Measurements from ENCODE around the gene SLC25A41. TPM values are rescaled to one million over a fixed set of nuclear protein-coding genes. Genes with fewer than 3 reads are reported as not detected.

Gene SLC25A41
- polyA plus RNA-seq, 1 donor from 2014 or later = 3.8 TPM

DNA sequence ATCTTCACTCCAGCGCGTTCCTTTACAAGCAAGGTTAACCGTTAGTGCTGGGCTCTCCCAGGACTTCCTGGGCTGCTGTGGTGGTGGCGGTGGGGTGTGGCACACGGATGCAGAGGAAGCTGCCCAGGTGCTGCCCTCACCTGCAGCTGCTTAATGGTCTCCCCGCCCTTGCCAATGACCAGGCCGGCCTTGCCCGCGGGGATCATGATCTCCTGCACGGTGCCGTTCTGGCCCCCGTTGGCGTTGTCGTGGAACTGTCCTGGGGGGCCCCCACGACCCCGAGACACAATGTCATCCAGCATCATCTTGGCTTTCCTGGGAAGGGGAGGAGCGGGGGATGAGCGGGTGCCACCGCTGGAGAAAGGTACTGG, 15.0 kb downstream of the SLC25A41 start:
- H3K27ac ChIP-seq (ENCODE audit: low read length) = no peak overlapping the region
- TF ChIP-seq CTCF (IDR thresholded peaks at IDR 0.05; ENCODE audit: poor library complexity, severe bottlenecking) (no peak), EP300 (conservative IDR thresholded peaks at IDR 0.05; ENCODE audit: poor library complexity, severe bottlenecking) (no peak), MXI1 (conservative IDR thresholded peaks at IDR 0.05; ENCODE audit: poor library complexity, severe bottlenecking) (no peak), POLR2AphosphoS5 (IDR thresholded peaks at IDR 0.05) (no peak), TAF1 (IDR thresholded peaks at IDR 0.05; ENCODE audit: low read depth) (no peak), EZH2 (IDR thresholded peaks at IDR 0.05; ENCODE audit: borderline replicate concordance, insufficient read depth, low read length, poor library complexity, severe bottlenecking) (no peak), SMC3 (conservative IDR thresholded peaks at IDR 0.05; ENCODE audit: poor library complexity) (no peak), RAD21 (conservative IDR thresholded peaks at IDR 0.05) (no peak)
- TF ChIP-seq, protein P1, sequence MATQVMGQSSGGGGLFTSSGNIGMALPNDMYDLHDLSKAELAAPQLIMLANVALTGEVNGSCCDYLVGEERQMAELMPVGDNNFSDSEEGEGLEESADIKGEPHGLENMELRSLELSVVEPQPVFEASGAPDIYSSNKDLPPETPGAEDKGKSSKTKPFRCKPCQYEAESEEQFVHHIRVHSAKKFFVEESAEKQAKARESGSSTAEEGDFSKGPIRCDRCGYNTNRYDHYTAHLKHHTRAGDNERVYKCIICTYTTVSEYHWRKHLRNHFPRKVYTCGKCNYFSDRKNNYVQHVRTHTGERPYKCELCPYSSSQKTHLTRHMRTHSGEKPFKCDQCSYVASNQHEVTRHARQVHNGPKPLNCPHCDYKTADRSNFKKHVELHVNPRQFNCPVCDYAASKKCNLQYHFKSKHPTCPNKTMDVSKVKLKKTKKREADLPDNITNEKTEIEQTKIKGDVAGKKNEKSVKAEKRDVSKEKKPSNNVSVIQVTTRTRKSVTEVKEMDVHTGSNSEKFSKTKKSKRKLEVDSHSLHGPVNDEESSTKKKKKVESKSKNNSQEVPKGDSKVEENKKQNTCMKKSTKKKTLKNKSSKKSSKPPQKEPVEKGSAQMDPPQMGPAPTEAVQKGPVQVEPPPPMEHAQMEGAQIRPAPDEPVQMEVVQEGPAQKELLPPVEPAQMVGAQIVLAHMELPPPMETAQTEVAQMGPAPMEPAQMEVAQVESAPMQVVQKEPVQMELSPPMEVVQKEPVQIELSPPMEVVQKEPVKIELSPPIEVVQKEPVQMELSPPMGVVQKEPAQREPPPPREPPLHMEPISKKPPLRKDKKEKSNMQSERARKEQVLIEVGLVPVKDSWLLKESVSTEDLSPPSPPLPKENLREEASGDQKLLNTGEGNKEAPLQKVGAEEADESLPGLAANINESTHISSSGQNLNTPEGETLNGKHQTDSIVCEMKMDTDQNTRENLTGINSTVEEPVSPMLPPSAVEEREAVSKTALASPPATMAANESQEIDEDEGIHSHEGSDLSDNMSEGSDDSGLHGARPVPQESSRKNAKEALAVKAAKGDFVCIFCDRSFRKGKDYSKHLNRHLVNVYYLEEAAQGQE (IDR thresholded peaks at IDR 0.05; ENCODE audit: borderline replicate concordance) = no peak
- H3K79me2 ChIP-seq (replicated peaks; ENCODE audit: insufficient read depth, low read length) = peaks cover 33% of the 10 kb centered on the region
- H4K20me1 ChIP-seq (ENCODE audit: insufficient read depth) = peaks cover 26% of the 10 kb centered on the region
- no peaks in the 10 kb centered on the region for H3K9me2 ChIP-seq (ENCODE audit: insufficient read depth, low read length)
- no peak overlapping the region for H3K4me2 ChIP-seq (ENCODE audit: low read length)
- H3K9me3 ChIP-seq (ENCODE audit: low read length) = no peaks in the 10 kb centered on the region
- H2AFZ ChIP-seq (ENCODE audit: low read depth, low read length) = no peak overlapping the region
- no peaks in the 10 kb centered on the region for H3F3A ChIP-seq (ENCODE audit: insufficient read depth, low read length, poor library complexity, severe bottlenecking)
- no peaks in the 10 kb centered on the region for H3K27me3 ChIP-seq (ENCODE audit: insufficient read depth, low read depth, low read length)
- no peak overlapping the region for H3K4me3 ChIP-seq (ENCODE audit: low read length)
- no peaks in the 10 kb centered on the region for H3K36me3 ChIP-seq (ENCODE audit: insufficient read depth, low read length)
- no peak overlapping the region for H3K9ac ChIP-seq (ENCODE audit: low read length)

DNA sequence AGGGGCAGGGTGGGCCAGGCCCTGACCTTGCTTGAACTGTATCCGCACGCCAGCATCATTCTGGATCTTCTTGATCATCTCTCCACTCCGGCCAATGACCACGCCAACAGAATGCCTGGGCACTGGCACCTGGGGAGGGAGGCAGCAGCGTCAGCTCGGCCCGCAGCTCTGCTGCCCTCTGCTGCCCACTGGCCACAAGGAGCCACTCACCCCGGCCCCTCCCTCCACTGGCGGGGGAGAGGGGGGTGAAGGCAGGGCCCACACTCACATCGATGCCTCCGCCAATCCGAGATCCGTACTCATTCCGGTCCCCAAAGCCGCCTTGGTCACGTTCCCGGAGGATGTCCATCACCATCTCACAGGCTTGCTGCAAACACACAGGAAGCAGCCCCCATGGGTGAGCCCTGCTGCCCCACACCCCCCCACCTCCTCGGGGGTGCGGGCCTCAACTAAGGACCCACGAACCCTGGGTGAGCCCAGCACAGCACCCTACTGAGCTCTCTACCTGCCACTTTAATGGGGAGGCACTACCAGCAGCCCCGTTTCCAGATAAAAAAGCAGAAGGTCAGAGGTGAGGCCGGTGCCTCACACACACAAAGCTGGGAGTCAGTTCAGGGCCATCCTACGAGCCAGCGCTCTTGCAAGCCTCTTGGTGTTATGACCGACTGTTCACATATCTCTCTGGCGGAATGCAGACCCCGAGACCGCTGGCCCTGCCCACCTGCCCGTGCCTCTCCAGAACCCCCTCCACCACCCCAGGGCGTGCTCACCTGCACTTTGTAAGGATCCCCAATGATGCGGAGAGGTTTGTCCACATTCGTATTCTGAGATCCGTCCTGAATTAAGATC, 15.6 kb downstream of the SLC25A41 start:
- H2AFZ ChIP-seq (ENCODE audit: low read depth, low read length) = no peak overlapping the region

More for the DNA sequence above, 15.6 kb downstream of the SLC25A41 start:
- Histone ChIP-seq H3K9ac (ENCODE audit: low read length) (no peak overlapping the region), H3K9me3 (ENCODE audit: low read length) (no peaks in the 10 kb centered on the region), H4K20me1 (ENCODE audit: insufficient read depth) (peaks cover 22% of the 10 kb centered on the region), H3K79me2 (replicated peaks; ENCODE audit: insufficient read depth, low read length) (peaks cover 27% of the 10 kb centered on the region), H3K4me3 (ENCODE audit: low read length) (no peak overlapping the region), H3F3A (ENCODE audit: insufficient read depth, low read length, poor library complexity, severe bottlenecking) (no peaks in the 10 kb centered on the region), H3K9me2 (ENCODE audit: insufficient read depth, low read length) (no peaks in the 10 kb centered on the region), H3K27me3 (ENCODE audit: insufficient read depth, low read depth, low read length) (no peaks in the 10 kb centered on the region), H3K4me2 (ENCODE audit: low read length) (no peak overlapping the region), H3K36me3 (ENCODE audit: insufficient read depth, low read length) (no peaks in the 10 kb centered on the region), H3K27ac (ENCODE audit: low read length) (no peak overlapping the region)
- TF ChIP-seq RAD21 (conservative IDR thresholded peaks at IDR 0.05) = no peak
- TF ChIP-seq, protein P1 (IDR thresholded peaks at IDR 0.05; ENCODE audit: borderline replicate concordance) = no peak
- no peak for TF ChIP-seq POLR2AphosphoS5 (IDR thresholded peaks at IDR 0.05)
- no peak for TF ChIP-seq TAF1 (IDR thresholded peaks at IDR 0.05; ENCODE audit: low read depth)
- TF ChIP-seq SMC3 (conservative IDR thresholded peaks at IDR 0.05; ENCODE audit: poor library complexity) = no peak
- TF ChIP-seq MXI1 (conservative IDR thresholded peaks at IDR 0.05; ENCODE audit: poor library complexity, severe bottlenecking) = no peak
- no peak for TF ChIP-seq EP300 (conservative IDR thresholded peaks at IDR 0.05; ENCODE audit: poor library complexity, severe bottlenecking)
- no peak for TF ChIP-seq EZH2 (IDR thresholded peaks at IDR 0.05; ENCODE audit: borderline replicate concordance, insufficient read depth, low read length, poor library complexity, severe bottlenecking)
- TF ChIP-seq CTCF (IDR thresholded peaks at IDR 0.05; ENCODE audit: poor library complexity, severe bottlenecking) = no peak
